Neuronal stem cell (in vitro differentiated cells): ENCODE measurements around the gene COL6A6.
A peak's percentile ranks its signal among the peaks of the same experiment; 100 is the strongest.
"Not testable (repeated sequence)": the region's sequence is repeated elsewhere in the genome, so short reads cannot be mapped to it uniquely, and the experiment has no call there.

Experiments
- DNase-seq: peaks from one replicate; pipeline ENCODE4 v3.0.0-alpha.2; 2013; ENCODE audit warnings: low spot score
- H2AFZ ChIP-seq: one replicate; pipeline ENCODE4 v1.6.1; 2013; ENCODE audit warnings: mild to moderate bottlenecking, low read length, inconsistent platforms
- H2AK5ac ChIP-seq: 2 replicates; pipeline ENCODE4 v1.6.1; 2013; ENCODE audit warnings: low read depth, mild to moderate bottlenecking, inconsistent platforms, low read length, moderate library complexity, mixed read lengths
- H2BK120ac ChIP-seq: 2 replicates; pipeline ENCODE4 v1.6.1; 2013; ENCODE audit warnings: low read depth, mild to moderate bottlenecking, inconsistent platforms, low read length, moderate library complexity, mixed read lengths
- H2BK12ac ChIP-seq: one replicate; pipeline ENCODE4 v1.6.1; 2013; ENCODE audit warnings: low read length, inconsistent platforms
- H2BK15ac ChIP-seq: 2 replicates; pipeline ENCODE4 v1.6.1; 2013; ENCODE audit warnings: mild to moderate bottlenecking, low read length, inconsistent platforms, mixed read lengths
- H2BK5ac ChIP-seq: one replicate; pipeline ENCODE4 v1.6.1; 2013; ENCODE audit warnings: inconsistent platforms, mild to moderate bottlenecking, low read length, moderate library complexity
- H3K14ac ChIP-seq: one replicate; pipeline ENCODE4 v1.6.1; 2013; ENCODE audit warnings: low read length, inconsistent platforms
- H3K18ac ChIP-seq: 2 replicates; pipeline ENCODE4 v1.6.1; 2013; ENCODE audit warnings: low read length, inconsistent platforms
- H3K23ac ChIP-seq: 2 replicates; pipeline ENCODE4 v1.6.1; 2013; ENCODE audit warnings: low read depth, mild to moderate bottlenecking, mixed read lengths, low read length, inconsistent platforms; ENCODE audit not compliant: poor library complexity
- H3K27ac ChIP-seq: replicated peaks from 3 replicates; pipeline ENCODE4 v1.5.1; 2013; ENCODE audit warnings: low read length, inconsistent platforms
- H3K27me3 ChIP-seq, 3 experiments: 2 replicates each; pipeline ENCODE4 v1.6.1; 2013; ENCODE audit warnings: low read length in 3 of 3, mild to moderate bottlenecking in 2 of 3, inconsistent platforms in 1 of 3, low read depth in 1 of 3, mixed read lengths in 1 of 3, moderate library complexity in 1 of 3; ENCODE audit not compliant: control insufficient read depth in 3 of 3, insufficient read depth in 3 of 3
- H3K36me3 ChIP-seq, 2 donors: replicated peaks in 1 of 2; 2 replicates each; pipeline ENCODE4 v1.6.1; 2013; ENCODE audit warnings: low read length in 2 of 2; ENCODE audit not compliant: control insufficient read depth in 2 of 2, insufficient read depth in 2 of 2
- H3K4ac ChIP-seq: 2 replicates; pipeline ENCODE4 v1.6.1; 2013; ENCODE audit warnings: inconsistent platforms, mild to moderate bottlenecking, low read length, moderate library complexity
- H3K4me1 ChIP-seq, 2 donors: 1 replicate in 1 of 2; 2 replicates in 1 of 2; pipeline ENCODE4 v1.6.1; 2013; ENCODE audit warnings: low read length in 2 of 2, low read depth in 1 of 2; ENCODE audit not compliant: control insufficient read depth in 2 of 2, insufficient read depth in 1 of 2
- H3K4me2 ChIP-seq: one replicate; pipeline ENCODE4 v1.6.1; 2013; ENCODE audit warnings: mild to moderate bottlenecking, low read length, inconsistent platforms; ENCODE audit not compliant: insufficient read depth, poor library complexity, severe bottlenecking
- H3K4me3 ChIP-seq, 2 donors: 2 replicates each; pipeline ENCODE4 v1.5.1; 2013; ENCODE audit warnings: low read length in 2 of 2, mild to moderate bottlenecking in 2 of 2, inconsistent platforms in 1 of 2, moderate library complexity in 1 of 2
- H3K79me1 ChIP-seq: one replicate; pipeline ENCODE4 v1.6.1; 2013; ENCODE audit warnings: low read depth, mild to moderate bottlenecking, inconsistent platforms, low read length, moderate library complexity
- H3K9ac ChIP-seq: one replicate; pipeline ENCODE4 v1.6.1; 2013; ENCODE audit warnings: mild to moderate bottlenecking, low read depth, low read length, inconsistent platforms; ENCODE audit not compliant: poor library complexity
- H3K9me3 ChIP-seq, 2 donors: replicated peaks in 1 of 2; 2 replicates each; pipeline versions ENCODE3 to v1.6.1; 2013; ENCODE audit warnings: low read length in 2 of 2, mild to moderate bottlenecking in 2 of 2, inconsistent platforms in 1 of 2, low read depth in 1 of 2, mixed read lengths in 1 of 2, moderate library complexity in 1 of 2; ENCODE audit not compliant: control insufficient read depth in 2 of 2, insufficient read depth in 1 of 2
- H4K8ac ChIP-seq: one replicate; pipeline ENCODE4 v1.6.1; 2013; ENCODE audit warnings: low read depth, mild to moderate bottlenecking, inconsistent platforms, low read length, moderate library complexity
- H4K91ac ChIP-seq: one replicate; pipeline ENCODE4 v1.6.1; 2013; ENCODE audit warnings: low read length, low read depth, mild to moderate bottlenecking, inconsistent platforms; ENCODE audit not compliant: poor library complexity
- WGBS, 2 donors: extraction: QIAGEN DNeasy Blood & Tissue Kit; methylation state at CpG; one replicate each; pipeline ENCODE4 v1.1.7; 2013; ENCODE audit warnings: missing lambda C conversion rate in 2 of 2, mixed read lengths in 1 of 2; ENCODE audit not compliant: insufficient read length in 2 of 2, insufficient replicate concordance in 1 of 2; ENCODE audit errors: extremely low coverage in 2 of 2; 5-methylcytosine and 5-hydroxymethylcytosine counted together

COL6A6 gene

GRCh38 chr3:130539005-130539404 is 22.0 kb downstream of the COL6A6 start:
- no peak overlapping the region for H3K18ac ChIP-seq
- H3K23ac ChIP-seq: no peak overlapping the region
- no peak overlapping the region for H2AFZ ChIP-seq
- H3K4ac ChIP-seq: no peak overlapping the region
- no peaks in the 10 kb centered on the region for H3K79me1 ChIP-seq
- no peaks in the 10 kb centered on the region for H3K36me3 ChIP-seq
- no peak overlapping the region for H3K4me2 ChIP-seq
- H3K14ac ChIP-seq: no peak overlapping the region
- no peak overlapping the region for H2BK15ac ChIP-seq
- peak; percentile 54 for DNase-seq
- H2BK5ac ChIP-seq: no peak overlapping the region
- no peaks in the 10 kb centered on the region for H3K9me3 ChIP-seq
- H3K27me3 ChIP-seq: no peaks in the 10 kb centered on the region
- H2BK120ac ChIP-seq: no peak overlapping the region
- no peak overlapping the region for H4K8ac ChIP-seq
- WGBS, 2 donors: no CpG with 5 or more reads among the region's 6 CpGs
- no peak overlapping the region for H2BK12ac ChIP-seq
- H3K27ac ChIP-seq: no peak overlapping the region
- H3K9ac ChIP-seq: no peak overlapping the region
- no peaks in the 10 kb centered on the region for H3K4me1 ChIP-seq
- H4K91ac ChIP-seq: no peak overlapping the region
- H2AK5ac ChIP-seq: no peak overlapping the region
- H3K4me3 ChIP-seq: no peak overlapping the region

- H2BK15ac ChIP-seq: no peak overlapping the region
- H3K9ac ChIP-seq: no peak overlapping the region
- H3K4ac ChIP-seq: no peak overlapping the region
- H4K8ac ChIP-seq: no peak overlapping the region
- peaks cover 1% of the 10 kb centered on the region for H3K79me1 ChIP-seq
- H2AK5ac ChIP-seq: no peak overlapping the region
- no peaks in the 10 kb centered on the region for H3K36me3 ChIP-seq
- no peaks in the 10 kb centered on the region for H3K9me3 ChIP-seq
- H4K91ac ChIP-seq: no peak overlapping the region
- no peak overlapping the region for H3K23ac ChIP-seq
- no peak for DNase-seq
- H3K4me2 ChIP-seq: no peak overlapping the region
- no peaks in the 10 kb centered on the region for H3K27me3 ChIP-seq
- no peak overlapping the region for H3K18ac ChIP-seq
- H2BK12ac ChIP-seq: no peak overlapping the region
- no peak overlapping the region for H2BK5ac ChIP-seq
- H2BK120ac ChIP-seq: no peak overlapping the region
- no peaks in the 10 kb centered on the region for H3K4me1 ChIP-seq
- H3K14ac ChIP-seq: no peak overlapping the region
- no peak overlapping the region for H3K4me3 ChIP-seq
- no peak overlapping the region for H3K27ac ChIP-seq
- WGBS, 2 donors: no CpG with 5 or more reads among the region's 3 CpGs
- H2AFZ ChIP-seq: no peak overlapping the region
Measured at GRCh38 chr3:130543322-130543721, 26.3 kb downstream of the COL6A6 start.

GRCh38 chr3:130546920-130547679 is 30.1 kb downstream of the COL6A6 start:
- Histone ChIP-seq H4K8ac (peak overlapping the region; percentile 43), H2AK5ac (no peak overlapping the region), H3K36me3 (no peaks in the 10 kb centered on the region), H2BK120ac (no peak overlapping the region), H4K91ac (no peak overlapping the region), H3K9me3 (peaks cover 0 to 2% of the 10 kb centered on the region in 2 donors), H3K4ac (no peak overlapping the region), H3K79me1 (peaks cover 1% of the 10 kb centered on the region), H2BK12ac (no peak overlapping the region), H3K23ac (no peak overlapping the region), H3K18ac (no peak overlapping the region), H3K27ac (no peak overlapping the region), H2BK5ac (peak overlapping the region; percentile 24), H3K27me3 (no peaks in the 10 kb centered on the region), H2BK15ac (no peak overlapping the region), H2AFZ (no peak overlapping the region), H3K4me1 (no peaks in the 10 kb centered on the region), H3K4me3 (no peak overlapping the region), H3K14ac (no peak overlapping the region), H3K9ac (no peak overlapping the region), H3K4me2 (no peak overlapping the region)
- no peak for DNase-seq
- WGBS, 2 donors: no CpG with 5 or more reads among the region's 29 CpGs

- not testable (repeated sequence) for H2BK120ac ChIP-seq, H3K36me3 ChIP-seq
Measured at GRCh38 chr3:130547680-130548065, 30.7 kb downstream of the COL6A6 start.

More at GRCh38 chr3:130547680-130548065, 30.7 kb downstream of the COL6A6 start:
- H3K27me3 ChIP-seq, H3K4me3 ChIP-seq, H2BK5ac ChIP-seq, H3K4ac ChIP-seq, H2AK5ac ChIP-seq, H3K79me1 ChIP-seq, H3K4me1 ChIP-seq, H3K27ac ChIP-seq, H4K8ac ChIP-seq, H3K4me2 ChIP-seq, H3K9me3 ChIP-seq, H4K91ac ChIP-seq, H3K14ac ChIP-seq, H2BK15ac ChIP-seq, H3K18ac ChIP-seq, H2BK12ac ChIP-seq, H3K9ac ChIP-seq, H2AFZ ChIP-seq, H3K23ac ChIP-seq, DNase-seq: not testable (repeated sequence)
- WGBS, 2 donors: no CpG with 5 or more reads among the region's 9 CpGs
